ENCODE results near the gene TESK2. TPM values are rescaled to one million over a fixed set of nuclear protein-coding genes. Genes with fewer than 3 reads are reported as not detected.

Gene TESK2
- total RNA-seq, 1 experiment from 2014 or later = 0.71 TPM

- peak; percentile 95 for DNase-seq (ENCODE audit: low read depth)
Measured at GRCh38 chr1:45339789-45340558, 151.0 kb downstream of the TESK2 start, which contains the start of the genes MUTYH and TOE1. Gene MUTYH (minus strand): TSS chr1:45340440. CDS start chr1:45334505, 5,935 bp downstream. Gene TOE1 (plus strand): TSS chr1:45340170. CDS start chr1:45340253, 83 bp downstream.

- DNase-seq (ENCODE audit: low read depth) = peak; percentile 10
Measured at GRCh38 chr1:45337630-45338325, 153.2 kb downstream of the TESK2 start.

GRCh38 chr1:45335855-45336324, 155.1 kb downstream of the TESK2 start:
- DNase-seq (ENCODE audit: low read depth) = no peak

GRCh38 chr1:45334308-45335245, 156.4 kb downstream of the TESK2 start:
- peak; percentile 13 for DNase-seq (ENCODE audit: low read depth)

- no peak for DNase-seq (ENCODE audit: low read depth)
Measured at GRCh38 chr1:45332346-45332720, 158.6 kb downstream of the TESK2 start.

- DNase-seq (ENCODE audit: low read depth) = no peak
Measured at GRCh38 chr1:45331436-45332345, 159.3 kb downstream of the TESK2 start.

- DNase-seq (ENCODE audit: low read depth) = no peak
Measured at GRCh38 chr1:45329445-45329844, 161.5 kb downstream of the TESK2 start.

GRCh38 chr1:45328680-45329079, 162.3 kb downstream of the TESK2 start:
- no peak for DNase-seq (ENCODE audit: low read depth)

GRCh38 chr1:45327644-45328515, 163.1 kb downstream of the TESK2 start:
- no peak for DNase-seq (ENCODE audit: low read depth)

GRCh38 chr1:45326627-45327623, 164.0 kb downstream of the TESK2 start, which contains the start of gene HPDL:
Gene HPDL (plus strand): TSS chr1:45326895. CDS start chr1:45327149, 254 bp downstream.
- DNase-seq (ENCODE audit: low read depth) = no peak

GRCh38 chr1:45325851-45326506, 165.0 kb downstream of the TESK2 start:
- no peak for DNase-seq (ENCODE audit: low read depth)

- no peak for DNase-seq (ENCODE audit: low read depth)
Measured at GRCh38 chr1:45322486-45323040, 168.4 kb downstream of the TESK2 start.

- no peak for DNase-seq (ENCODE audit: low read depth)
Measured at GRCh38 chr1:45321444-45321843, 169.5 kb downstream of the TESK2 start.

GRCh38 chr1:45319761-45320160, 171.2 kb downstream of the TESK2 start:
- no peak for DNase-seq (ENCODE audit: low read depth)

- no peak for DNase-seq (ENCODE audit: low read depth)
Measured at GRCh38 chr1:45317166-45317565, 173.8 kb downstream of the TESK2 start.

GRCh38 chr1:45314266-45314665, 176.7 kb downstream of the TESK2 start:
- DNase-seq (ENCODE audit: low read depth) = no peak

GRCh38 chr1:45306905-45307304, 184.1 kb downstream of the TESK2 start:
- DNase-seq (ENCODE audit: low read depth) = no peak
